Activated T-cell treated with anti-CD3 and anti-CD28 coated beads for 4 hours (primary cell): ENCODE data around the gene TMEM63A.
"Not testable (repeated sequence)": the region's sequence is repeated elsewhere in the genome, so short reads cannot be mapped to it uniquely, and the experiment has no call there.

Source experiments
- DNase-seq: peaks from one replicate; pipeline ENCODE4 v3.0.0-alpha.2; 2020

Gene TMEM63A

DNA sequence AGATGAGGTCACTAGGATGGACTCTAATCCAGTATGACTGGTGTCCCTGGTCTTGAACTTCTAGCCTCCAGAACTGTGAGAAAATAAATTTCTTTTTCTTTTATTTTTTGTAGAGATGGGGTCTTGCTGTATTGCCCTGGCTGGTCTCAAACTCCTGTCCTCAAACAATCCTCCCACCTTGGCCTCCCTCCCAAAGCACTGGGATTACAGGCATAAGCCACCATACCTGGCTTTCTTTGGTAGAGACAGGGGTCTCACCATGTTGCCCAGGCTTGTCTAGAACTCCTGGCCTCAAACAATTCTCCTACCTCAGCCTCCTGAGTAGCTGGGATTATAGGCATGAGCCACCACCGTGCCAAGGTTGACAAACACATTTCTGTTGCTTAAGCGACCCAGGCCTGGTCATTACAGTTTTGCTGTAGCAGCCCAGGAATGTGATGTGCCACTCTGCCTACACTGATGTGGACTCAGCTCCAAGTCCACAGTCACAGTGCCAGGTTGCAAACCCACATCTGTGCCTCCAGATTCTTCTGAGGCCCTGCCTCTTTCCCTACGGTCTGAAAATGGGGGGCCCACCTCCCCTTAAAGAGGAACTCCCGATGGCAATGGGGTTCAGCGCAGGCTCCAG is 25.9 kb upstream of the TMEM63A start:
- no peak for DNase-seq

DNA sequence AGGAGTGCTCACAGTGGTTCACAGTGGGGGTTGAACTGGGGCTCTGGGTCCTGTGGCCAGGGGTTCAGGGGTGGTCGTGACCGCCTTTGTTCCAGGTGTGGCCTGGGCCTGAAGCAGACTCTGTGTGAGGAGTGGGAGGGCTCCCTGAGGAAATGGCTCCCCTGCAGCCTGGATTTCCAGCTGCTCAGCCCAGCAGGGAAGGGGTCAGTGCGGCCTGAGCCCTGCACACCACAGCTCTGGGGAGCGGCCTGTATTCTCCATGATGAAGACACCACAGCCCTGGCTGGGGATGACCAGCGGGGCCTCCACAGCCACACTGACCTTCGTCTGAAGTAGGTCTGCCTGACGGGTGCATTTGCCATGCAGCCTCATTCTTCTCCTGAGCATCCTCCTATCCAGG is 25.2 kb upstream of the TMEM63A start:
- DNase-seq: no peak

DNA sequence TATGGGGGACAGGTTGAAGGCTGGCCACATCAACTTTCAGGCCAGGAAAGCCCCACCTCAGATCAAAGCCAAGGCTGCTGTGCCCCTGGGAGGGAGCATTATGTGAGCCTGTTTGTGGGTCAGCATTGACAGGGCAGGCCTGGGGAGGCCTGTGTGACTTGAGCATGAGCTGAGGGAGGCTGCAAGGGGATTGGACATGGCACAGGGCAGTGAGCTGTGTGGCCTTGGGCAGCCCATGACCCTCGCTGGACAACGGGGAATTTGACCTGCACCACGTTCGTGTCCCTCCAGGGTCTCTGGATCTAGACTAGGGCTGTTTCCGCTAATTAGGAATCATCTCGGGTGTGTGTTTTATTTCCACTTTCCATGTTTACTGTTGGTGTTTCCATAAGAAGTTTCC is 24.3 kb upstream of the TMEM63A start:
- no peak for DNase-seq

DNA sequence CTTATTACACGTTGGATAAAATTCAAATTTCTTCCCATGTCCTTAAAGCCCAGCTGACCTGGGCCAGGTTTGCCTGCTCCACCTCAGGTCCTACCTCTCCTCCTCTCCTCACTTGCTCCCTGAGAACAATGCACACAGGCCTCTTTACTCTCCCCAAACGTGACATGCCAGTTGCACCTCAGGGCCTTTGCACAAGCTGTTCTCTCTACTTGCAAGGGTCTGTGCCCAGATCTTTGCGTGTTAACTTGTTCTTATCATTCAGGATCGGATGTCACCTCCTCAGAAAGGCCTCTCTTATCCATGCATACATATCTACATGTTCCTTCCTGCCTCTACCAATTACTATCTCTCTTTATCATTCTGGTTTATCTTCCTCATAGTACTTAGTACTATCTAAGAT is 21.4 kb upstream of the TMEM63A start:
- no peak for DNase-seq

DNA sequence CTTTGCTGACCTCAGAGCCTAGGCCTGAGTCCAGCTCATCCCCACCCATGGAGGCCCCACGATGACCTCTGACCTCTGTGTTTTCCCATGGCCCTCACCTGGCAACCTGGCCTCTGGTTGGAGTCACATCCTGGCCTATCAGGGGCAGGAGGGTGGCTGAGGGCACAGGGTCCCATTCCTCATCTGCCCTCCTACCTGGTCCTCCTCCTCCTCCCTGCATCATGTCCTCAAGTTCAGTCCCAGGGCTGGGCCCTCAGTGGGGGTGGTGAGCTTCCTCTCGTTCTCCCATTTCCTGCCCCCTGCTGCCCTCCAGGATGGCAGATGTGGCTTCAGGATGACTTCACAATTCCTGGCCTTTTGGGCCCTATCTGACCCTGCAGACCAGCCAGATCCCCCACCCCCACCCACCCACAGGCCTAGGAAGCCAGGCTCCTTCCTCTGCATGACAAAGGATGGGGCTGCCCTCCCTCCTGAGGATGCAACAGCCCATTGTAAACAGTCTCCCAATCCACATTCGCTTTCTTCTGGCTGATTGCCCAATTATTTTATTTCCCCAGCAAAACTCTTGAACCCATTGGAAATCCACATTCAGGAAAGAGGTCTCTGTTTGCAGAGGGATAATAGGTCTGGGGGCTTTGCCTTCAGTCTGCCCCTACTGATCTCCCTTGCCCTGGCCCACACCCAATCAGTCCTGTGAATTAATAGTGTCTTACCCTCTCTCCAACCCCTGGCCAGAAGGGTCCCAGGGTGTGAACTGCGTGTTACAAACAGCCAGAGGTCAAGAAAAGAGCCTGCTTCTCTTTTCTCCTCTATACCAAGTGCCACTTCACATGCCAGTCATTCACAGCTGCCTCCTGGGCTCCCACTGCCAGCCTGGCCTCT is 17.1 kb upstream of the TMEM63A start:
- no peak for DNase-seq

DNA sequence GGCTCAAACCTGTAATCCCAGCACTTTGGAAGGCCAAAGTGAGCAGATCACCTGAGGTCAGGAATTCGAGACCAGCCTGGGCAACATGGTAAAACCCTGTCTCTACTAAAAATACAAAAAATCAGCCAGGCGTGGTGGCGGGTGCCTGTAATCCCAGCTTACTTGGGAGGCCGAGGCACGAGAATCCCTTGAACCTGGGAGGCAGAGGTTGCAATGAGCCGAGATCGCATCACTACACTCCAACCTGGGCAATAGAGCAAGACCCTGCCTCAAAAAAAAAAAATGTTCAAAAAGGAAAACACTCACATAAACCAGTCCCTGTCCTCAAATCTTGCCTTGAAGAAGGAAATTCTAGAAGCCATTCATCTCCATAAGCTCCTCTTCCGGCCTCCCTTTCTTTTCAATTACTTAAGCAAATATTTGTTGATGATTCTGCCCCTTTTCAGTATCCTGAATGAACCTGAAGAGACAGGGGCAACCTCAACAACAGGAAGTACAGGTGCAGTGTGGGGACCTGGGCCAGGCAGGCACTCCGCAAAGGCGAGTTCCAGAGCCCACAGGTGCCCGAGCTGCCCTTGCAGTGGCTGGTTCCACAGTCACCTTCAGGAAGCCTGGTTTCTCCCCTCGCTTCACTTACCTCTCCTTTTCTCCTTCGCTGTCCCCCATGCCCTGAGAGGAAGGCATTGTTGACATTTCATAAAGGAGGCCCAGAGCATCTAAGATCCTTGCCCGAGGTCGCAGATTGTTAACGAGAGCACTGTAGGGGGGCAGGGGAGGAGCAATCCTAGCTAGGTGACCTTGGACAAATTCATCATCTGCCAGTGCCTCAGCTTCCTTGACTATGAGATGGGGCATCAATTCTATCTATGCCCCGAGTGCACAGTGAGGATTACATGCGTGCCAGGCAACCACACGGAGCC is 15.7 kb upstream of the TMEM63A start:
- no peak for DNase-seq

DNA sequence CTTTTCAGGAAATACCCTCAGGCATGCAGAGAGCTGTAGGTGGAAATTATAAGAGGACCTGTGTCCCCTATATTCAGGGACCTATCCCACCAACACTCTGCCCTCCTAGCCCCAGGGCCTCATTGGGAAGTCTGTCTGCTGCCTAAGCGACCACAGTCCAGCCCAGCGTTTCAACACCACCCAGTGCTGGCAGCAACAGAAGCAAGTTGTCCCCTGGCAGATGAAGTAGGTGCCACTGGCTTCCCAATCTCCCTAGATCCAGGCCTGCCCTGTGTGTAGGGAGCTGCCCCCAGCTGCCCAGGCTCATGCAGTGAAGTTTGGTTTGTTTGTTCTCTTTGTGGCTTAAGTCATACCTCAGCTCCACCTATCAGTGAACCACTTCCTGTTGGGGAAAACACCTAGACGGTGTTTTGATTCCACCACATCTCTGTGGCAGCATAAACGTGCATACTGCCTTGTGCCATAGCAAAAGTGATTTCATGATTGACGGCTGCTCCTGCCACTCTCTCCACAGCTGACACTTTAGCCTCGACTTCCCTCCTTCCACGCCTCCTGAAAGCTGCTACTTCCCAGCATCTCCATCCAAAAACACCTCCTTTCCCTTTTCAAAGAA is 14.9 kb upstream of the TMEM63A start:
- peak; percentile 56 for DNase-seq

DNA sequence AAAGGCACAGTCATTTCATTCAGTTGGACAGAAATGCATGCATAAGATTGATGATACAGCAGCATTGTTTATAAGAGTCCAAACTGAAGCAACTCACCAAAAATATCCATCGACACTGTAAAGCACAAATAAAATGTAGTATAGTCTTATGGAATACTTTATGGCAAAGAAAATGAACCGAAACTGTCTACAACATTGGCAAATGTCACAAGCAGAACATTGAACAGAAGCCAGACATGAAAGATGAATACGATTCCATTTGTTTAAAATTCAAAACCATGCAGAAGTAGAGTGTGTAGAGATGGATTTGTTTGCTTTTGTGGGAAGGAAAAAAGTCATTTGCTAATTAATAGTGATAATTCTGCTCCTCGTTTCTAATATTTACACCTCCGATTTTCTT is 14.3 kb upstream of the TMEM63A start:
- DNase-seq: no peak

DNA sequence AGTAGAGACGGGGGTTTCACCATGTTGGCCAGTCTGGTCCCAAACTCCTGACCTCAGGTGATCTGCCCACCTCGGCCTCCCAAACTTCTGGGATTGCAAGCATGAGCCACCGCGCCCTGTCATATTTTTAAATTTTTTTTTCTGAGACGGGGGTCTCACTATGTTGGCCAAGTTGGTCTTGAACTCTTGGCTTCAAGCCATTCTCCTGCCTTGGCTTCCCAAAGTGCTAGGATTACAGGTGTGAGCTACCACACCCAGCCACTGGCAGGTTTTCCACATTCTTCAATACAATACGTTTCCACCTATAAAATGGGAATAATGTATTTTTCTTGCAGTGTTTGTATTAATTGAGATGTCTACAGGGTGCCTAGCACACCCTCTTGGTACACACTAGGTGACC is 10.1 kb upstream of the TMEM63A start:
- DNase-seq: no peak

DNA sequence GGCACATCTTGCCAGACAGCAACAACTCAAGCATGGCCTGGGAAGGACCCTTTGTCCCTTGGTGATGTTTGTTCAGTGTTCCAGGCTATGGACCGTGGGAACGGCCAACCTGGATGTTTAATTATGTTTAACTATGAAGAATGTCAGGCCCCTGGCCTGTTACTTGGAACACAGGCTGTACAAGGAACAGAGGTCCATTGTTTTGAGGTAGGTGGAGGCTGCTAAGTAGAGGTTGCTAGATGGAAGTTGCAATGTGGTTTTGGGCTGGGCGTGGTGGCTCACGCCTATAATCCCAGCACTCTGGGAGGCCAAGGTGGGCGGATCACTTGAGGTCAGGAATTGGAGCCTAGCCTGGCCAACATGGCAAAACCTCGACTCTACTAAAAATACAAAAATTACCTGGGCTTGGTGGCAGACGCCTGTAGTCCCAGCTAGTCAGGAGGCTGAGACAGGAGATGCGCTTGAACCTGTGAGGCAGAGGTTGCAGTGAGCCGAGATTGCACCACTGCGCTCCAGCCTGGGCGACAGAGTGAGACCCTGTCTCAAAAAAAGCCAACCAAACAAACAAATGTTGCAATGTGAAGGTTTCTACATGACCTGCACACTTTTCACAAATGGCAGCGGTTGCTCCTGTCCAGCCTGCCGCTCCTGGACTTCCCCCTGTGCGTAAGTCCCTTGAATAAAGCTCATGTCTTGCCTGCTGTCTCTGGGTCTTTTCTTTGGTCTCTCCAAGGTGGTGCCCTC is 9.2 kb upstream of the TMEM63A start:
- DNase-seq: no peak

DNA sequence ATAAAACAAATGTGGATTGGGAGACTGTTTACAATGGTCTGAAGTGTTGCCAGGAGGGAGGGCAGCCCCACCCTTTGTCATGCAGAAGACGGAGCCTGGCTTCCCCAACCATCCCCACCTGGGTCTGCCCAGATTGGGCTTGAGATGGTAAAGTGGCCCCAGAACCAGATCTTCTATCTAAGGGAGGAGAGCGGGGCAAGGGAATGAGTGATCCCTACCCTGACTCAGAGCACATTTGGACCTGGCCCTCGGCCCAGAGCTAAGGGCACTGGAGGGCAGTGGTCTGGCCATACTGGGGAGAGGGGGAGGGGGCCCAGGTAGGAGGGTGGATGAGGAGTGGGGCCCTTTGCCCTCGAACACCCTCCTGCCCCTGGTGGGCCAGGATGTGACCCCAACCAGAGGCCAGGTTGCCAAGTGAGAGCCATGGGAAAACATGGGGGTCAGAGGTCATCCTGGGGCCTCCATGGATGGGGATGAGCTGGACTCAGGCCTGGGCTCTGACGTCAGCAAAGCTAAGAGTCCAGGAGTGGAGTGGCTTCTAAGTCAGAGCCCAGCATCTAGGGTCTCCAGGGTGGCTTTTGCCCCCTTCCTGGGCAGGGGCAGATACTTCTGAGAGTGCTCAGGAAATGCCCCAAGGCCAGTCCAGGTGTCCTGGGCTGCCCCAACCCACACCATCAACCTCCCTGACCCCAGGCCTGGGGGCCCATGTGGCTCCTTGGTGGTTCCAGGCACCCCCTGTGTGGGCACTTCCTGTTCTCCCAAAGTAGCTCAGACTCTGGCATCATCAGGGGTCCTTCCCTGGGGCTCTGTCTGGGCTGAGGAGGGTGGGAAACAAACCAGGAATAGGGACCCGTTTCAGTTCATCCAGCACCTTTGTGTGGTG is 8.4 kb upstream of the TMEM63A start:
- no peak for DNase-seq

DNA sequence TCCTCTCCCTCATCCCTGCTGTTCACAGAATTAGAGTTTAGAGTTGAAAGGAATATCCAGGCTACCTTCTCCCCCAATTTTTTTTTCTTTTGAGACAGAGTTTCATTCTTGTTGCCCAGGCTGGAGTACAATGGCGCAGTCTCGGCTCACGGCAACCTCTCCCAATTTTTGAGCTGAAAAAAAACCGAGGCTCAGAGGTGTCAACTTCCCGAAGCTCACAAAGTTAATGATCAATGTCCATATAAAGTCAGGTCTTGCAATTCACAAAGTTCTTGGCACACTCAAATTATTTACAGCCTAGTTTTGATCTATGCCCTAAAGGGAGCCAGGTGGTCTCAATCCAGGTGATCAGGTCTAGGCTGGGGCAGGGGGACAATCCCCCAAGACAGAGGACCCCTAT is 7.6 kb upstream of the TMEM63A start:
- no peak for DNase-seq

DNA sequence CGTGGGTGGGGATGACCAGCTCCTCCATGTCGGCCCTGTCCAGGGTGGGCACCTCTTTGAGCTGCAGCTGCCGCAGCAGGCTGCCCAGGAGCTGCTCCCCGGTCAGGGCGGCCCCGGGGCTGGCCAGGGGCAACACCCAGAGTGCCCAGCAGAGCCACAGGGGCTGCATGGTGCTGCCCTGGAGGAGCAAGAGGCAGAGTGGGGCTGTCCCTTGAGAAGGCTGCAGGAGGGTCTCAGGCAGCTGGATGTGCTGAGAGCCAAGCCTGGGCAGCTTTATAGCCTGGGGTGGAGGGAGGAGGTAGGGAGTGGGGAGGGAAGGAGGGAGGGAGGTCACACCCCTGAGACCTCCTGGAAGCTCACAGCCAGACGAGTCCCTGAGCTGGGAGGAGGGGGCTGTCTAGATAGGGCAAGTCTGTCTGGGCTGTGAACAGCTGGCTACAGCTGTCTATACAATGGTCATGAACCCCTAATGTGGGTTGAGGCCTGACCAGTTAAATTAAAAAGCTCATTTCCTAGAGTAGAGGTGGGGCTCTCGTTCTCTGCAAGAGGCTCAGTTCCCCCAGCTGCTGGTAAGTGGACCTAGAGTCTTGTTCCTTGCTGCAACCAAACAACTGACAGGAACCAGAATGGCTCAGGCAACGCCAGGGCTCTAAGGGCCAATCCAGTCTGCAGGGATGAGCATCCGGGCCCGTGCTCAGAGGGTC is 6.9 kb upstream of the TMEM63A start, which contains the start of gene LEFTY1:
LEFTY1 (minus strand) TSS at position 249 of the 704 bp plus-strand sequence; CDS start at position 169, 80 bp downstream.
- DNase-seq: no peak

DNA sequence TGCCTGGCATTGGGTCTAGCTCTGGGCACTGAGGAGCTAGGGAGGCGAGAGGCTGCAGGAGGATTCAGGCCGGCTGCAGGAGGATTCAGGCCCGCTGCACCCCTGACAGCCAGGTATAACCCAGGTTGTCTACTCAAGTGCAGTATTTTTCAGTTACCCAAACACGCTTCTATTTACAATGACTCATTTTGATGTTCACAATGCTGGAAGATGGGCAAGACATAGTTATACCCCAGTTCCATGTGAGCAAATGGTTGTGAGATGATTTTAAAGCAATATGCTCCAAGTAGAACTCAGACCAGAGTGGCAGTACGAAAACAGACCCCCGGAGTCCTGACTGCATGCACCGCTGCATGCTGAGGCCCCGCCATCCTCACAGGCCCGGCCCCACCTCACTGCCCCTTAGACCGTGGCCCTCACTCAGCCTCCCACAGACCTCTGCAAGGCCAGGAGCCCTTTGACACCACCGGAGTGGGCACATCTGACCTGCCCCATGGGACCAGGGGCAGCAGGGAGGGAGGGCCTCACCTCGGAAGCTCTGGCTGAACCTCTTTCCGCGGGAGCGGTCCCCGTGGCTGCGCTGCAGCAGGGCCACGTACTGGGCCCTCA is 6.2 kb upstream of the TMEM63A start:
- no peak for DNase-seq

DNA sequence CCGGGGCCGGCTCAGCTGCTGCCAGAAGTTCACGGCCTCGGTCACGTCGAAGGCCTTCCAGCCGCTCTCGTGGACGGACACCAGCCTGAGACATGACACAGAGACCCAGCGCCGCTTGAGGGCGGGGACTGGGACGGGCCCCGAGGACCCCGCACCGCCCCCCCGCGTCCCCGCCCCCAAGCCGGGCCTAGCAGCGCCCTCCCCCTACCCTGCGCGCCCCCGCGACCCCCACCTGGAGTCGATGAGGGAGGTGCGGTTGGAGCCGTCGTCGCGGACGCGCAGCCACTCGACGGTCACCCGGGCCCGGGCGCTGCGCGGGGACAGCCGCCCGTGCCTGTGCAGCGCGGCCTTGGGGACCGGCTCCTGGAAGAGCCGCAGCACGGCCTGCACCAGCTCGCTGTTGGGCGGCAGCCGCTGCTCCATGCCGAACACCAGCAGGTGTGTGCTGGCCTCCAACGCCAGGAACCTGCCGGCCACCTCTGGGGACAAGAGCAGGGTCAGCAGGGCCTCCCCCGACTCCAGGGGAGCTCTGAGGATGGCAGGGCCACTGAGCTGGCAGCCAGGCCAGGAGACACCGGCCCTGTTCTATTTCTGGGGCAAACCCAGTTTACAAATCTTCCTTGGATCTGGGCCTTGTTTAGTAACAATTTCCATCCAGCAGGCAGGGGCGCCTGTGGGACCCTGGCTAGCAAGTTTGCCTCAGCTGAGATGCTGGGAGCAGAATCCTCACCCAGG is 5.5 kb upstream of the TMEM63A start:
- DNase-seq: not testable (repeated sequence)

DNA sequence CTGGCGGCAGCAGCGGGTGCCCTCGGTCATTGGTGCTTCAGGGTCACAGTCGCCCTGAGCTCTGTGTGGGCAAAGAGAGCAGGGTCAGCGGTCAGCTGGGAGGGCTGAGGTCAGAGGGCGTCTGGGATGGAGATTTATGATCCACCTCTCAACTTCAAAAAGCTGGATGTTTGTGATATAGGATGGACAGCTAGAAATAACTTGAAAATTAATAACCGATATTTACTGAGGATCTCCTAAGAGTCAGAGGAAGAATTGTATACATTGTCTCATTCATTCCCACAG is 4.8 kb upstream of the TMEM63A start:
- DNase-seq: no peak

DNA sequence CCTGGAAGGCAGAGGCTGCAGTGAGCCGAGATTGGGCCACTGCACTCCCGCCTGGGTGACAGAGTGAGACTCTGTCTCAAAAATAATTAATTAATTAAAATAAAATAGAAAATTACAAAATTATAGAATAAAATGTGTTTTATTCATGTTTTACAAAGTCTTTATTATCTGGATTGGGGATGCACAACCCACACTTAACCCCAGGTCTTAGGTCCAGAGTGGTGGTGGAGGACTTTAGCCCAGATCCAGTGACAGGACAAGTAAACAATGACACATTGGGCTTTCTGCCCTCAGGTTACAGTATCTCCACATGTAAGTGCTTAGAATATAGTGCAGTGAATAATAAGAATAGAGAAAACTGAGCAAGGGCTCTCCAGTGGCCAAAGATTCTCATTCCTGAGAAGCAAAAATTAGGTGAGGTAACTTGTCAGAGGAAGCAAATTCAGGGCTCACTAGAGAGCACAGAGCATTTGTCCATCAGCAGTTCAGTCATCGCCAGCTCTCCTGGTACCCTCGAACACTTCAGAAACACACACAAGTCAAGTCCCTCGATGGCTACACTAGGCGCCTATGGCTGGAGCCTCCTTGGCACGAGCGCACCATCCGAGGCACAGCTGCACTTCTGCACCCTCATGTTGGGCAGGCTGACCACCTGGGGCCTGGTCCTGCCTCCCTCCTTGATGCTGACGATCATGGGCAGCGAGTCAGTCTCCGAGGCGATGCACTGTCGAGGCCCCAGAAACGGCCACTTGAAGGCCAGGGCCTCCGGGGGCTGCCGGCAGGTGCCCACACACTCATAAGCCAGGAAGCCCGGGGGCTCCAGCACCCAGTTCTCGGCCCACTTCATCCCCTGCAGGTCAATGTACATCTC is 4.2 kb upstream of the TMEM63A start:
- DNase-seq: no peak

DNA sequence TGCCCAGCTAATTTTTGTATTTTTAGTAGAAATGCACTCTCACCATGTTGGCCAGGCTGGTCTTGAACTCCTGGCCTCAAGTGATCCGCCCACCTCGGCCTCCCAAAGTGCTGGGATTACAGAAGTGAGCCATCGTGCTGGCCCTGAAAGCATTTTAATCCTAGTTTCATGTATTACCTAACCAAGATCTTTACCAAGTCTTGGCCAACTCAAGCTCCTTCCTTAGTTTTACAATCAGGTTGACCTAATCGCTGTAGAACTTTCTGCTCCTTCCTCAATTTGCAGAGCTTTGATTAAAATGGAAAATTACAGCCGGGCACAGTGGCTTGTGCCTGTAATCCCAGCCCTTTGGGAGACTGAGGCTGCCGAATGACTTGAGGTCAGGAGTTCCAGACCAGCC is 3.2 kb upstream of the TMEM63A start:
- DNase-seq: no peak
